Activated CD8-positive, alpha-beta memory T cell treated with anti-CD3 and anti-CD28 coated beads, Interleukin-2, amount 50 U/mL, for 4 hours (primary cell): Measurements from ENCODE around the gene MOB3C.
"Not testable (repeated sequence)": the region's sequence is repeated elsewhere in the genome, so short reads cannot be mapped to it uniquely, and the experiment has no call there.

Source experiments
- DNase-seq: peaks from one replicate; pipeline ENCODE4 v3.0.0-alpha.2; 2020

The MOB3C gene

GRCh38 chr1:46616277-46617107, at the start of gene MOB3C:
MOB3C (minus strand) TSS chr1:46616811; CDS start chr1:46613321, 3,490 bp downstream.
- DNase-seq = peak; percentile 79

GRCh38 chr1:46665983-46666382, 49.4 kb upstream of the MOB3C start:
- no peak for DNase-seq

DNA sequence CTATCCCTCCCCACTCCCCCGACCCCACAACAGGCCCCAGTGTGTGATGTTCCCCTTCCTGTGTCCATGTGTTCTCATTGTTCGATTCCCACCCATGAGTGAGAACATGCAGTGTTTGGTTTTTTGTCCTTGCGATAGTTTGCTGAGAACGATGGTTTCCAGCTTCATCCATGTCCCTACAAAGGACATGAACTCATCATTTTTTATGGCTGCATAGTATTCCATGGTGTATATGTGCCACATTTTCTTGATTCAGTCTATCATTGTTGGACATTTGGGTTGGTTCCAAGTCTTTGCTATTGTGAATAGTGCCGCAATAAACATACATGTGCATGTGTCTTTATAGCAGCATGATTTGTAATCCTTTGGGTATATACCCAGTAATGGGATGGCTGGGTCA, 46.3 kb upstream of the MOB3C start:
- DNase-seq = not testable (repeated sequence)

GRCh38 chr1:46660116-46660515, 43.5 kb upstream of the MOB3C start:
- not testable (repeated sequence) for DNase-seq

- no peak for DNase-seq
Observed at GRCh38 chr1:46659307-46659870, 42.8 kb upstream of the MOB3C start.

GRCh38 chr1:46657775-46658174, 41.2 kb upstream of the MOB3C start:
- no peak for DNase-seq

- no peak for DNase-seq
Observed at GRCh38 chr1:46656643-46657042, 40.0 kb upstream of the MOB3C start.

DNA sequence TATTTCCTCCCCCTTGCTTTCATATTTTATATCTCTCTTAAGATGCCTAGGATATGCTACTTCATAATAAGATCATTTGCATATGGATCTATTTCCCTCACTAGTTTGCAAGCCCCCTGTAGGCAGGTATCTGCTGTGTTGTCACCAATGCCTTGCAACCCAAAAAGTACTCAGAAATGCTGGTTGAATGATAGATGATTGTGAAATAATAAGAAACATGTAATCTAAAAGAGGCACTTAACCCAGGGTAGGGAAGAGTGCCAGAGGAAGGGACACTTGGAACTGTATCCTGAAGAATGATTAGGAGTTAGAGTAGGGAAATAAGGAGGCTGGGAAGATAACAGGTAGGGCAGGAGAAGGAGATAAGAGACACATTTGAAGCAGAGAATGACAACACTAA, 39.2 kb upstream of the MOB3C start:
- DNase-seq = no peak

- DNase-seq = not testable (repeated sequence)
Observed at GRCh38 chr1:46654698-46655097, 38.1 kb upstream of the MOB3C start.

- DNase-seq = no peak
Observed at GRCh38 chr1:46654012-46654411, 37.4 kb upstream of the MOB3C start.

DNA sequence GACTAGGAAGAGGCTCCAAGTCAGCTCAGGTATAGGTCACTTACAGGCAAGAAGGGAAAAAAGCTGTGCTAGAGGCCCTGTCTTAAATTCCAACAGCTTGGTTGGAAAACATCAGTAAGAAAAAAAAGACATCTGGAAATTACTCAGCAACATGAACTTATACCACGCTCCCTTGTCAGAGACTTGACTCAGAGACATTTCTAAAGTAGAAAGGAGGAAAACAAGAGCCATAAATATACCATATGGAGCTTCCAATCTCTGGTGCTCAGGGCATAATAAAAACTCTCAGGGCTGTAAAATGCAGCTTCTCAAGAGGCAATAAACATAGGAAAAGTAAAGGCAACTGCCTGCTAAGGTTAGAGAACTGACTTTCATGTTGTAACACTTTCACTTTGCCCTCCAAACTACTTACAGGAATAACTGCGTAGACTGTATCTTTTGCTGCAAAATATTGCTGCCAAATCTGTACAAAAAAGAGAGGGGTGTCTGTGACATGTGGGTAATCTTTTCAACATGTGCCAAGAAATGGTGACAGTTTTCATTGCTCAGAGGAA, 36.9 kb upstream of the MOB3C start:
- no peak for DNase-seq

GRCh38 chr1:46652321-46653100, 35.9 kb upstream of the MOB3C start:
- DNase-seq = no peak

DNA sequence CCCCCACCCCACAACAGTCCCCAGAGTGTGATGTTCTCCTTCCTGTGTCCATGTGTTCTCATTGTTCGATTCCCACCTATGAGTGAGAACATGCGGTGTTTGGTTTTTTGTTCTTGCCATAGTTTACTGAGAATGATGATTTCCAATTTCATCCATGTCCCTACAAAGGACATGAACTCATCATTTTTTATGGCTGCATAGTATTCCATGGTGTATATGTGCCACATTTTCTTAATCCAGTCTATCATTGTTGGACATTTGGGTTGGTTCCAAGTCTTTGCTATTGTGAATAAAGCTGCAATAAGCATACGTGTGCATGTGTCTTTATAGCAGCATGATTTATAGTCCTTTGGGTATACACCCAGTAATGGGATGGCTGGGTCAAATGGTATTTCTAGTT, 34.5 kb upstream of the MOB3C start:
- not testable (repeated sequence) for DNase-seq

DNA sequence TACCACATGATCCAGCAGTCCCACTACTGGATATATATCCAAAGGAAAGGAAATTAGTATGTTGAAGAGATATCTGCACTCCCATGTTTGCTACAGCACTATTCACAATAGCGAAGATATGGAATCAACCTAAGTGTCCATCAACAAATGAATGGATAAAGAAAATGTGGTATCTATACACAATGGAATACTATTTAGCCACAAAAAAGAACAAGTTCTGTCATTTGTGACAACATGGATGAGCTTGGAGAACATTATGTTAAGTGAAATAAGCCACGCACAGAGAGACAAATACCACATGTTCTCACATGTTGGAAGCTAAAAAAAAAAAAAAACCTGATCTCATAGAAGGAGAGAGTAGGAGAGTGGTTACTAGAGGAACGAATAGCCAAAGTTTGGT, 33.9 kb upstream of the MOB3C start:
- no peak for DNase-seq

- DNase-seq = no peak
Observed at GRCh38 chr1:46649764-46650163, 33.2 kb upstream of the MOB3C start.

GRCh38 chr1:46647611-46648010, 31.0 kb upstream of the MOB3C start:
- no peak for DNase-seq

DNA sequence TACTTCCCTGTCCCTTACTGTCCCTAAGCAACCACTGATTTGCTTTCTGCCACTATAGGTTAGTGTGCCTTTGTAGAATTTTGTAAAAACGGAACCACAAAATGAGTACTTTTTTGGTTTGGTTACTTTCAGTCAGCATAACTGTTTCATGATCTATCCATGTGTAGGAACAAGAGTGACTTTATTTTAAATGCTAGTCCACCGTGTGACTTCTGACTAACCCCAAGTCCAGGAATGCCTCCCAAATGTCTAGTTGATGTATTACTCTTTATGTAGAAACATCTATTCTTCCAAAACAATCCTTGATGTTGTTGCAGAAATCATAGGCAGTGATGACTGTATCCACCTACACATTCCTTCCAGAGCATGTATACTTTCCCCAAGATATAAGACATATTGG, 30.2 kb upstream of the MOB3C start:
- DNase-seq = no peak

DNA sequence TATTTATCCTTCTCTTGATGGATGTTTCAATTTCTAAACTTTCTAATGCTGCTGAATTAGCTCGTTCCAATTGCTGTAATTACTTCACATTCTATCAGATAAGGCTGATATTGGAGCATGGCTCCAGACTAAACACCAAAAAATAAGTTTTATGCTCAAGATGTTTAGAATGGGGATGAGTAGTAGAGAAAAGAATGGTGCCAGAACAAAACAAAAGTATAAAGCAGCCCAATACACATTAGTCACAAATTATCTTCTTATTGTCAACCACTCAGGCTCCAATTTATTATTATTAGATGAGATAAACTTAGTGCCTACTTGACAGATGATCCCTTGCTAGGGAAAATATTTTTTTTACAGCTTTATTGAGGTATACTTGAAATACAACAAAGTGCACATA, 29.7 kb upstream of the MOB3C start:
- no peak for DNase-seq

- DNase-seq = no peak
Observed at GRCh38 chr1:46645815-46646214, 29.2 kb upstream of the MOB3C start.

- DNase-seq = no peak
Observed at GRCh38 chr1:46643368-46643775, 26.8 kb upstream of the MOB3C start.

GRCh38 chr1:46642115-46642680, 25.6 kb upstream of the MOB3C start:
- no peak for DNase-seq

- no peak for DNase-seq
Observed at GRCh38 chr1:46639547-46639946, 22.9 kb upstream of the MOB3C start.

DNA sequence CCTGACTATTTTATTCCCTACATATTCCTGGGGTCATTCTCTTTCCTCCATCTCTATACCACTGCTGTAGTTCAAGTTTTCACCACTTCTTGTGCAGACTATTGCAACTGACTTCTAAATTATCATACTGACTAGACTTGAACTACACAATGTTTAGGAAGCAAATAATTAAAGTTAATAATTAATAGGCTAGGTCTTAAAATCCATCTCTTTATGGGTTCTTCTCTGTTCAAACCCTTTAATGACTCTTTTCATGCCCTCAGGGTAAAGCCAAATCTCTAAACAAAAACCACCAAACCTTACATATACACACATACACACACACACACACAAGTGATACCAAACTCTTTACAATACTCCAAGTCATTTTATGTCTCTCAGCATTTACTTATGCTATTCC, 22.3 kb upstream of the MOB3C start:
- no peak for DNase-seq
